GM21390 (cell line): ENCODE measurements around the gene IL17RD.
"Not testable (repeated sequence)": the region's sequence is repeated elsewhere in the genome, so short reads cannot be mapped to it uniquely, and the experiment has no call there.

ENCODE experiments used
- ATAC-seq: cut with Tn5 transposase; IDR thresholded peaks from one replicate; pipeline ENCODE4 v1.9.1; 2021; ENCODE audit not compliant: unreplicated experiment

The IL17RD gene

DNA sequence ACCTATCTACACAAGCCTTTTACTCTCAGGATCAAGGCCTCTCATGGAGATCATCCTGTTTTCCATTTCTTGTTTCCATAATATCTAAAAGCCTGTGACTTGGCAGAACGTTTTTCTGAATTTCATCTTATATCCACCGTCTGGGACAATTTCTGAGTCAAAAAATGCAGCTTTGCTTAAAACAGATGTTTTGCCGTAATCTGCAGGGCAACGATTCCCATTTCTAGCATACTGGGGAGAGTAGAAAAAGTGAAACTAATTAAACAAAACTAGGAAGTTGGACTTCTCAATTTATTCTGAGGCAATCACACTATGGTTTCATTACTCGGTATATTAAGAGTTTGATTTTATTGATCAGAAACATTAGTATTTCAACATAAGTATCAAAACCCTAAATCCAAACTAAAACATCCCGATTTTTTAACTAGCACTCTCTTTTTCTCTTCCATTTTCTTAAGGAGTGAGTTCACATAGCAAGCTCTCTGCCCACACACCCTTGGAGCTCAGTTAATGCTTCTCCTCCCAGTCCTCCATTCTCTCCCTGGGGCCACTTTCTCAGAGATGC lies 71.1 kb downstream of the IL17RD start:
- ATAC-seq: no peak

DNA sequence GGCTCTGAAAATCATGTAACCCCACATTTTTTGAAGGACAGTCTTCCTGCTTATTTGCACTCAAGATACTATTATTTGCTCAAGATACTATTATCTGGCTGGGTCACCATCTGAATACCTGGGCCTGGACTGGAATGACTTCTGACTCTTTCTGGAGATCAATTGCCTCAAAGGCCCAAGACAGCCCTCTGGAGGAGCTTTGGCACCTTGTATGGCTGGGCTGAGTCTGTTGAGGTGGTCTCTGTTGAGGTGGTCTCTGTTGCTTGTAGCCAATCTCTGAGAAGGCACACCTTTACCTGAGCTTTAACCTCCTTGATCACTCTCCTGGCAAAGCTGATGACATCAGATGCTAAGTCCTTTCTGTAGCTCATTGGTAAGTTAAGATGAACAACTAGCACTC lies 71.7 kb downstream of the IL17RD start:
- no peak for ATAC-seq

DNA sequence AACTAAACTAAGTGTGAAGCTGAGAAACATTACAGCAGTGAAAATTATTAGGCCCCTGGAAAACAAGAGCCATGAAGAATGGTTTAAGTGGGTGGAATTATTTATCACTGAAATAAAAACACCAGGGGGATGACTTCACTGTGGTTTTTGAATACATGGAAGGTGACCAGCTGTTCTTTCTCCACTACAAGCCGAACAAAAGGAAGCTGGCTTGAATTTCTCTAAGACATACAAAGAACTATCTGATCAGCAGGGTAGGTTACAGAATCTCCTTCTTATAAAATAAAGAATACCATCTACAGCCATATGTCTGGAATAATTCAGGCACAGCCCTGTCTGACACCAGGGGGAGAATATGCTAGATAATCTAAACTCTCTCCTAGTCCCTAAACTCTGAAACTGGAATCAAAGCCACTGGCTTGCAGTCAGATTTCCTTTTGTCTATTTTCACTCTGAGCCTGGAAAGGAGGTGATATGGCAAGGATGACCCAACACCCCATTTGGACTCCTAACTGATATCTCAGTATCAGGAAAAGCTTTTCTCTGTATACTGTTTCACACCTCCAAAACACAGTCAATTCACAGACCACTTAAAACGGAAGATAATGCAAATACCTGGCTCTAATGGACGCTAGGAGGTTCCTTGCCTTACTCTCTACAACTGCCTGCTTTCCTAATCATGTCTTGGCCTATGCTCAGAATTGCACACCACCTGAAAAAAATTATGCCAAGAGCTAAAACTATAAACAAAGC lies 73.5 kb downstream of the IL17RD start:
- ATAC-seq: no peak

DNA sequence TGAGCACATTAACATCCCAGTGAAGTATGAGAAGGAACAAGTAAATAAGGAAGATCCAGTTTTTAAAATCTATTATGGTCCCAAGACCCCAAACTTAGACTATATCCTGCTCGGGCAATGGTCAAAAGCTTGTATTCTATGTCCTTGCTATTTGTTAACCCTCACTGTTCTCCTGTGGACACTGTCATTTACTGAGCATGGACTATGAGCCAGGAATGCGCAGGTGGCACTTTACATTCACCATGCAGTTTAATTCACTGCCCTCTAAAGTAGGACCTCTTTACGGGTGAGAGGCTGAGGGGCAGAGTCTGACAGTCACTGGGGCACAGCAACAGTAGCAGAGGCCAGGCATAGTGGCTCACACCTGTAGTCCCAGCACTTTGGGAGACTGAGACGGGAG lies 76.1 kb downstream of the IL17RD start:
- no peak for ATAC-seq

DNA sequence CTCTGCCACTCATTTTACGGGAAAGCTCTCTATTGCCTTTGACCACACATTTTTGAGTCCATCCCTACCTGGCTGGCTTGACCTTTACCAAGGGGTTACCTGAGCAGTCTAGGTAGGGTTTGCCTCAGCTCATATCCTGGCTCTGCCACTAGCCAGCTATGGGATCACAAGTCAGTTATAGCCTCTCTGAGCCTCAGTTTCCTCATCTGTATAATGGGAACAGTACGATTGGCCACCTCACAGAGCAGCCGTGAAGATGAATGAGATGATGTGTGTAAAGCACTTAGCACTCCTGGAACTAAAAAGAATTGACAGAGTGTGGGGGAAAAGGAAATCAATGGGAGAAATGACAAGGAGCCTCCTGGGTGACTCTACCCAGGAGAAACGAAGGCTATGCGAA lies 76.7 kb downstream of the IL17RD start:
- no peak for ATAC-seq

DNA sequence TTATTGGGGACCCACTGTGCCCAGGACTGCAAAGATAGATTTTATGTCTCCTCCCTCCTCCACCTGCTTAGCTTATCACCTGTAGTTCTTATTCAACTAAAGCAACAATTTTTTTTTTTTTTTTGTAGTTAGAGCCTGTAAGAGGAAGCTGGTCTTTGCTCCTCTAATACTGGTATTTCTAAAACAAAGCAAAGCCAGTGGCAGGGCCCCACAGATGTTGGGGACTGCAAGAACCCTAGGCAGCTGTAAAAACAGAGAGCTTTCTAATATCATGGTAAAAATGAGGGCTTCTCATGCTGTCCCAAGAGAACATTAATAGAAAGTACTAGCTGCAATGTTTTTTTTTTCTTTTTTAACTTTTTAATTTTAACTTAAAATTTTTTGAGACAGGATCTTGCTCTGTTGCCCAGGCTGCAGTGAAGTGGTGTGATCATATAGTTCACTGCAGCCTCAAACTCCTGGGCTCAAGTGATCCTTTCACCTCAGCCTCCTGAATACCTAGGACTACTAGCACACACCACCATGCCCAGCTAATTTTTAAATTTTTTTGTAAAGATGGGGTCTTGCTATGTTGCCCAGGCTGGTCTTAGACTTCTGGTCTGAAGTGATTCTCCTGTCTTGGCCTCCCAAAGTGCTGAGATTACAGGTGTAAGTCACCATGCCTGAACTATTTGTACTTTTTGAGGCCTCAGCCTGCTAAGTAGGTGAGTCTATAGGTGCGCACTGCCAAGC lies 77.6 kb downstream of the IL17RD start:
- ATAC-seq: no peak

DNA sequence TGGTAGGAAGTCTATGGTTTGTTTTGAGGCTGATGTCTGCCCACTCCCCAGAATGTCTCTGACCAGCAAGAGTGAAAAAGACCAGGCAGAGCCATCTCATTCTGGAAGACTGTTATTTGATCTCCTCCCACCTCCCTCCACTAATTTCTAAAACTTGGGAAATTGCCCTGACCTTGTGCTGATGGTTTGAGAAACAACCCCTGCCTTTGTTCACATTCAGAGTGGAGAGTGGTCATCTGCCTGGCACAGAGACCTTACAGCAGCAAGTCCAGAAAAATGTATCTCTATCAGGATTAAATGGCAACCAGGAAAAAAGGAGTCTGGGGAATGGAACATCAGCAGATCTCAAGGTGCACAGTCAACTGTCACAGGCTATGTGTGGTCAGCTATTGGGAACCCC lies 79.0 kb downstream of the IL17RD start:
- ATAC-seq: no peak

DNA sequence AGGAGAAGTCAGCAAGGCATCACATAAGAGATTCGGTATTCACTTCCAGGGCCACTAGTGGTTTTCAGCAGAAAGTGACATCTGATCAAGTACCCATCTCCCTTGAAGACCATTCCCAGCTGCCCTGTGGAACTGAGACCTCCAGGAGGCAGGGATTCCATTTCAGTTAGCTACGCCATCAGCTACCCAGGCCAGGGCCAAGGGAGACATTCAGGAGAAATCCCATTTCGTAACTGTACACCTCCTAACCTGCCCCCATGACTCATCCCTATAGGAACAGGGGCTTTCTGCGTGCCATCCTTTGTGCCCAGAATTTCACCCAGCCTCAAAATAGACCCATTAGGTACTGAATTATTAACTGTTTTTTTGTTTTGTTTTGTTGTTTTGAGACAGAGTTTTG lies 79.9 kb downstream of the IL17RD start:
- ATAC-seq: no peak

DNA sequence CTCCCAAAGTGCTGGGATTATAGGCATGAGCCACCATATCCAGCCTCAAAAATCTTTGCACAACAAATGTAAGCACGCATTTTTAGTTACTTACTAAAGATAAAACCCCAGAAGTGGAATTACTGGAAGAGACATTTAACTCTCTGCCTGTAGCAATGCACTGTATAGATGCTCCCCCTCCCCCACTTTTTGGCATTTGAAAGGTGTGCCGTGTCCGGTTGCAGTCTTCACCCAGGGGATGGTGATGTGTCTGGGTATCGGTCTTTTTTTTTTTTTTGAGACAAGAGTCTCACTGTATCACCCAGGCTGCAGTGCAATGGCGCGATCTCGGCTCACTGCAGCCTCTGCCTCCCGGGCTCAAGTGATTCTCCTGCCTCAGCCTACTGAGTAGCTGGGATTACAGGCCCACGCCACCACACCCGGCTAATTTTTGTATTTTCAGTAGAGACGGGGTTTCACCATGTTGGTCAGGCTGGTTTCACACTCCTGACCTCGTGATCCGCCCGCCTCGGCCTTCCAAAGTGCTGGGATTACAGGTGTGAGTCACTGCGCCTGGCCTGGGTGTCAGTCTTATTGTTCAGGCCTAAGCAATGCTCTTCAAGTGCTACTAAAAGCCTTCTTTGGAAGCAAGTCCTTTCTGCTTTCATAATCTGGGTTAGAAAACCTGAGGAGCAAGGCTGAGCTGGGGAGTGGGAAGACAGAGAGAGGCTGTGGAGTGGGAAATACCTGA lies 81.7 kb downstream of the IL17RD start:
- not testable (repeated sequence) for ATAC-seq

DNA sequence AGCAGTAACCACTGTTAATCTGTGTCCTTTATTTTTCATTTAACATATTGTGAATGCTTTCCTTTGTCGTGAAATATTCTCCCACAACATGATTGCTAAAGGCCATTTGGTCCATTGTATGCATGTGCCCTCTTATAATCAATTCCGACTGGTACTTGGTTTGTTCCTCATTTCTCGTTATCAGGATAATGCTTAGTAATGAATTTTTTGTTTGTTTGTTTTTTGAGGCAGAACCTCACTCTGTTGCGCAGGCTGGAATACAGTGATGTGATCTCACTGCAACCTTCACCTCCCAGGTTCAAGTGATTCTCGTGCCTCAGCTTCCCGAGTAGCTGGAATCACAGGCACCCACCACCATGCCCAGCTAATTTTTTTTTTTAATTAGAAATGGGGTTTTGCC lies 82.7 kb downstream of the IL17RD start:
- no peak for ATAC-seq

DNA sequence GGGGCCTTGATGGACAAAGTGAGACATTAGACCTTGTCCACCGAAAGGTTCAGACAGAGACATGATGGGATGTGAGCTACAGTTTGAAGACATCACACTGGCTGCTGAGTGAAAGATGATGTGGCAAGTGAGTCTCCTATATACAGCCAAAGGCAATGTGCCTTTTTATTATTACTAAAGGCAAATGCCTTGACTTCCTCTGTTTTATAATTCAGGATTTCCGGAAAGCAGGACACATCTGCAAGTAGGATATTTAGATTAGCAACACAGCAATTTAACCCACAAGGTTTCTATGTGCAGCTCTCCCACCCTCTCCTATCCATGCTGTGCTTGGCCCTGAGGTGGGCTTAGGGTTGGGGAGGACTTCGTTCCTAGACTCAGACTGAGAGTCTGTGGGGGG lies 84.0 kb downstream of the IL17RD start:
- ATAC-seq: no peak

DNA sequence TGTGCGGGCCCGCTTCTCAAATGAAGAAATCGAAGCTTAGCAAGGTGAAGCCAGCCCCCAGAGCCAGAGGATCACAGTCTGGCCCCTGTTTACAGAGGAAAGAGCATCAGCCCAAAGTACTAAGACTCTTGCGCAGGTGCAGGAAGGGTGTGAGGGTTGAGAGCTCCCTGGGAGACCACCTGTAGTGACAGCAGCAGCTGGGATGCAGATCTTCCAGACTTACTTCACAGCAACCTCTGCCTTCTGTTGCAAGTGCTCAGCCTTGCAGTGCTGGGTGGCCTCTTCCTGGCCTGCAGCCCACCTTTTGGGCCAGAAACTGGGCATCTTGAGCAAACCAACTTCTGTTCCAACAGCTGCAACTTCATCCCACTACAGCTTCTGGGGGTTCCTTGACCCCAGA lies 85.0 kb downstream of the IL17RD start:
- no peak for ATAC-seq

DNA sequence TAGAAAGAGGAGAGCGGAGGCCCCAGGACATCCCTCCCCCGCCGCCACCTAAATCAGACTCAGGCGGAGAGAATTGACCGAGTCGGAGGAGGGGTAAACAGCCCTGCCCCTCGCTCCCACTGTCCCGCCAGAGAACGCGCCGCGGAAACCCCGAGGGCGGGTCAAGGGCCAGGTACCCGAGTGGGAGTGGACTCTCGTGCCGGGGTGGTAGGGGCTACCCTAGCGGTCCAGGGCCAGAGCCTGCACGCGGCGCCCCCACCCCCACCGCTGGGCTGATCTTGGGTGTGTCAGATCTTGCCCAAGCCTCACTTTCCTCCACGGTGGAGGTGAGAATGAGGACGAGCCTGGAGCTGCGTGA lies 85.7 kb downstream of the IL17RD start:
- ATAC-seq: no peak

DNA sequence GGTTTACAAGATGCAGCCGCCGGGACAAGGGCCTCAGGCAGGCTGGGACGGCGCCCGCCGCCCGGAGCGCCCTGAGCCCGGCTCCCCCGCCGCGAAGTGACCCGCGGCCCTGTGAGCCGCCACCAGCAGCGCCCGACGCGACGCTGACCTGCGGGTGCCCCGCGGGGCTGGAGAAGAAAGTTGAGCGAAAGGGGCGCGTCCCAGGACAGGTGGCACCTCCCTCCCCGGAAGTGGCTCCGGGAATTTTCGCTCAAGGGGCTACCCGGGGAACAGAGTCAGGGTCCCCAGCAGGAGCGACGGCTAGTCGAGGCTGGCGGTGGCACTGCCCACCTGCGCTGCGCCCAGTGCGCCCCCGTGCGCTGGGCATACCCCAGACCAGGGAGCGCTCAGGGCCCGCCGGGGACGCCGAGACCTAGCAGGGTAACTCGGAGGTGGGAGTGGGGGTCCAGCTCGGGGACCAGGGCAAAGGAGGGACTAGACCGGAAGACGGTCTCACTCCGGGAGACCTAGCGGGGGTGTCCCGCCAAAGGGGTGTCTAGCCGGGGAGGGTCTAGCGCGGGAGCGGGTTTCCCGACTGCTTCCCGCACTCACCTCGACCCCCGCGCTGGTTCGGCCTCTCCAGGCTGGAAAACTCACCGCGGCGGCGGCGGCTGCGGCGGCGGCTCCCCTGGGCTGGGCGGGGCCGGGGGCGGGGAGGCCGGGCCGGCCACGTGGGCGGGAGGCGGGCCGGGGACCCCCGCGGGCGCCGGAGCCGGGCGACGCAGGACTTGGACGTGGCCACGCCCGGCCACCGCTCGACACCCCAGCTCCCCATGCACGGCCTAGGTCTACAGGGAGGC lies 86.3 kb downstream of the IL17RD start:
- ATAC-seq: no peak

DNA sequence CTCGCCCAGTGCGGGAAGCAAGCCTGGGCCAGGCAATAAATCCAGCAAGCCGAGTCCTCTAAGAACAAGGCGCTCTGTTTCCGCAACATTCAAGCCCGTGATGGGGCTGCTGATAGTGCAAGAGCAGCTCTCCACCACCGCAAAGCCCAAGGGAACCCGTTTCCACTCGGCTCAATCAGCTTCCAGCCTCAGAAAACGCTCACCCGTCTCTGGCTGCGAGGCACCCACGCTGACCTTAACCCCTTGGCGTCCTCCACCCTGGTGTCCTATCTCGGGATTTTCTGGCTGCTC lies 86.9 kb downstream of the IL17RD start:
- ATAC-seq: no peak

DNA sequence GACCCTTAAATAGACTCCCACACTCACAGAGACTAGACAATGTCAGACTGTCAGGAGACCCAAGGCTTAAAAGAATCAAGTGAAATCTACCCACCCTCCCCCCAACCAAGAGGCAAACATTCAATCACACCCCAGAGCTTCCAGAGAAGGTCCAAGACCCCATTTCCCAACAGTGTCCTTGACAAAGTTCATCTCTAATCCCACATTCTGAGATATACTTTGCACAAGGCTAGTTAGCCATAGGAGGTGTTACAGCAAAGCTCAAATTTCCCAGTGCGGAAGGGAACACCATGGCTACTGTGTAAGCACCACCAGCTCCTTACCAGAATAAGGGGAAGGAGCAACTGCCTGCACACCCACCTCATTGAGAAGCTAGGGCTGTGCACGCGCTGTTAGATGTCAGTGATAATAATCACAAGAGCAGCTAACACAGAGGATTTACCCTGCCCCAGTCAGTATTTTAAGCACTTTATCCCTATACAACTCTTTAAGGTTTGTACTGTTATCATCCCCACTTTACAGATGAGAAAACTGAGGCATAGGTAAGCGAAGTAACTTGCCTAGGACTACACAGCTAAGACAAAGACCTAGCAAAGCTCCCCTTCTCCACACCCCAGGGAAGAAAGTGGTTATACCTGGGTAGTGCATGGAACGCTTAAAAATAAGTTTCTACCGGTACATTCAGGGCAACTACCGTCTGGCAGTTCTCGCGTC lies 87.4 kb downstream of the IL17RD start:
- ATAC-seq: no peak

DNA sequence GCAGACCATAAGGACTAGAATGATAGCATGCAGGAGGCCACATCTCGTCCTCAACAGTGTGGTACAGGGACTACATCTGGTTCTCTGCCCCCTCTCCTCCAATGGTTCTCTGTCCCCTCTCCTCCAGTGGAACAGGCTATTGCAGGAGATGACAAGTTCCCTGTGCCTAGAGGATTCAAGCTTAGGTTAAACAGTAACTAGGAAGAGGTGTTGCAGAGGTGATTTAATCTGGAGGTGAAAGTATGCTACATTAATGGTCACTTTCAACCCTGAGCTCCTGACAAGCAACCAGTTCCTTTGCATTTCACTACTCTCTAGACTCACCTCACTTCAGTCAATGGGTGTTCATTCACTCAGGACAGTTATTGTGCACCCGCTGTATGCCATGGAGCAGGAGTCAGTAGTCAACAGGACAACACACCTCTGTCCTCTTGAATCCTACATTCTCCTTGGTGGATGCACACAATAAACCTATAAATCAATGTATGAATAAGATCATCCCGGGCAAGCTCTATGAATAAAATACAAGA lies 88.7 kb downstream of the IL17RD start:
- ATAC-seq: no peak

DNA sequence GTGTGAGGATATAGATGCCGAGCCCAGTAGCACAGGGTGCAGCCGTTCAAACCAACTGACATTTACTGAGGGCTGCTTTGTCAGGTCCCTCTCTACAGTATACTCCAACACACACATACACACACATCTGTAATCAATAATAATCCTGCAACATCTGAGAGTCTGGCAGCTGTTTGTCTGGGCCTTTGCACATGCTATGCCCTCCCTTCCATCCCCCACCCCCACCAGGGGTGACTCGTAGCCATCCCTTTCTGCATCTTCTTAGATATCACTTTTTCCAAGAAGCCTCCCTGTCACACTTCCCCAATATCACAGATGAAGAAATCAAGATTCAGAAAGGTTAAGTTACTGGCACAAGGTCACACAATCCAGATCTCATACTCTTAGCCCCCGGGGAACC lies 91.0 kb downstream of the IL17RD start:
- no peak for ATAC-seq

DNA sequence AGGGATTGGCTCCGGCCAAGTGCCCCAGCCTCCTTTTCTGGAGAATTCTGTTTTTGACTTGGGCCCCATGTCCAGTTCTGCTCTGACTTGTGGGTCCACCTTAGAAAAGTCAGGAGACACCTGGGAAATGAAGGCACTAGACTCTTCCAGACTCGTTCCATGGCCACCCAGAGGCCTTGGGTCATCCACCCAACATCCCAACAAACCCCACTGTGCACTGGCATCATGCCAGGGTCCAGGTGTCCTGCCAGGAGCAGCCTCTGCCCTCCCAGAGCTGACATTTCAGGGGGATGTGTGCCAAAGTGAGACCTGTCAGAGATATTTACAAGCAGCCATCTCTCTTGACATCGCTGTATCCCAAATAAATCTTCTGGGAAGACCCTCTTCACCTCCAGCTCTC lies 91.5 kb downstream of the IL17RD start:
- no peak for ATAC-seq

DNA sequence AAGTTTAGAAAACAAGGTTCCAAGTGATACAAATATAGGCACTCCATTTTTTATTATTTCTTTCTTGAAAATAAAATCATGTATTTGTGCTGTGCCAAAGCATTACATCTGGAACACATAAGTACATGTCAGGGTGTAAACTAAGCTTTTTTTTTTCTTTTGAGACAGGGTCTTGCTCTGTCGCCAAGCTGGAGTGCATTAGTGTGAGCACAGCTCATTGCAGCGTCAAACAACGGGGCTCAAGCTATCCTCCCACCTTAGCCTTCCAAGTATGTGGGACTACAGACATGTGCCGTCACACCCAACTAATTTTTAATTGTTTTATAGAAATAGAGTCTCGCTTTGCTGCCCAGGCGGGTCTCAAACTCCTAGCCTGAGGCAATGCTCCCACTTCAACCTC lies 95.7 kb downstream of the IL17RD start:
- ATAC-seq: no peak
